ENCODE data around the gene DIAPH2.

The DIAPH2 gene

GRCh38 chrX:97311066-97311778 lies 626.6 kb downstream of the DIAPH2 start:
- H3K27ac Mint-ChIP-seq, result no peak overlapping the region
- H3K27me3 Mint-ChIP-seq, result no peaks in the 10 kb centered on the region
- no peak overlapping the region for H3K4me3 Mint-ChIP-seq
- H3K9me3 Mint-ChIP-seq, result no peaks in the 10 kb centered on the region
- H3K36me3 Mint-ChIP-seq (ENCODE audit: low read depth), result no peaks in the 10 kb centered on the region
- H3K4me1 Mint-ChIP-seq (ENCODE audit: low read depth), result no peaks in the 10 kb centered on the region

- H3K27ac Mint-ChIP-seq, result no peak overlapping the region
- H3K4me3 Mint-ChIP-seq, result no peak overlapping the region
- no peaks in the 10 kb centered on the region for H3K27me3 Mint-ChIP-seq
- no peaks in the 10 kb centered on the region for H3K36me3 Mint-ChIP-seq (ENCODE audit: low read depth)
- no peaks in the 10 kb centered on the region for H3K4me1 Mint-ChIP-seq (ENCODE audit: low read depth)
- H3K9me3 Mint-ChIP-seq, result no peaks in the 10 kb centered on the region
Observed at GRCh38 chrX:97314345-97314744, 629.7 kb downstream of the DIAPH2 start.

- H3K27ac Mint-ChIP-seq, result no peak overlapping the region
- H3K9me3 Mint-ChIP-seq, result no peaks in the 10 kb centered on the region
- no peaks in the 10 kb centered on the region for H3K4me1 Mint-ChIP-seq (ENCODE audit: low read depth)
- no peaks in the 10 kb centered on the region for H3K27me3 Mint-ChIP-seq
- no peak overlapping the region for H3K4me3 Mint-ChIP-seq
- no peaks in the 10 kb centered on the region for H3K36me3 Mint-ChIP-seq (ENCODE audit: low read depth)
Observed at GRCh38 chrX:97315939-97316338, 631.3 kb downstream of the DIAPH2 start.

- no peaks in the 10 kb centered on the region for H3K36me3 Mint-ChIP-seq (ENCODE audit: low read depth)
- no peaks in the 10 kb centered on the region for H3K9me3 Mint-ChIP-seq
- H3K27ac Mint-ChIP-seq, result no peak overlapping the region
- H3K4me3 Mint-ChIP-seq, result no peak overlapping the region
- H3K4me1 Mint-ChIP-seq (ENCODE audit: low read depth), result no peaks in the 10 kb centered on the region
- H3K27me3 Mint-ChIP-seq, result no peaks in the 10 kb centered on the region
Observed at GRCh38 chrX:97320305-97320704, 635.7 kb downstream of the DIAPH2 start.

GRCh38 chrX:97322401-97322800 lies 637.8 kb downstream of the DIAPH2 start:
- H3K36me3 Mint-ChIP-seq (ENCODE audit: low read depth), result no peaks in the 10 kb centered on the region
- no peak overlapping the region for H3K4me3 Mint-ChIP-seq
- H3K27ac Mint-ChIP-seq, result no peak overlapping the region
- no peaks in the 10 kb centered on the region for H3K4me1 Mint-ChIP-seq (ENCODE audit: low read depth)
- no peaks in the 10 kb centered on the region for H3K27me3 Mint-ChIP-seq
- no peaks in the 10 kb centered on the region for H3K9me3 Mint-ChIP-seq

GRCh38 chrX:97326456-97326855 lies 641.8 kb downstream of the DIAPH2 start:
- Mint-ChIP-seq H3K27ac (no peak overlapping the region), H3K36me3 (ENCODE audit: low read depth) (no peaks in the 10 kb centered on the region), H3K4me3 (no peak overlapping the region), H3K4me1 (ENCODE audit: low read depth) (peaks cover 3% of the 10 kb centered on the region), H3K9me3 (no peaks in the 10 kb centered on the region), H3K27me3 (no peaks in the 10 kb centered on the region)

- Mint-ChIP-seq H3K27ac (no peak overlapping the region), H3K4me3 (no peak overlapping the region), H3K36me3 (ENCODE audit: low read depth) (no peaks in the 10 kb centered on the region), H3K9me3 (no peaks in the 10 kb centered on the region), H3K4me1 (ENCODE audit: low read depth) (peaks cover 3% of the 10 kb centered on the region), H3K27me3 (no peaks in the 10 kb centered on the region)
Observed at GRCh38 chrX:97328853-97329390, 644.3 kb downstream of the DIAPH2 start.

GRCh38 chrX:97330151-97330550 lies 645.5 kb downstream of the DIAPH2 start:
- Mint-ChIP-seq H3K9me3 (no peaks in the 10 kb centered on the region), H3K4me1 (ENCODE audit: low read depth) (peaks cover 3% of the 10 kb centered on the region), H3K27me3 (no peaks in the 10 kb centered on the region), H3K4me3 (no peak overlapping the region), H3K36me3 (ENCODE audit: low read depth) (no peaks in the 10 kb centered on the region), H3K27ac (no peak overlapping the region)

GRCh38 chrX:97332963-97333362 lies 648.3 kb downstream of the DIAPH2 start:
- no peaks in the 10 kb centered on the region for H3K9me3 Mint-ChIP-seq
- H3K27ac Mint-ChIP-seq, result no peak overlapping the region
- H3K36me3 Mint-ChIP-seq (ENCODE audit: low read depth), result no peaks in the 10 kb centered on the region
- H3K4me1 Mint-ChIP-seq (ENCODE audit: low read depth), result peaks cover 3% of the 10 kb centered on the region
- no peak overlapping the region for H3K4me3 Mint-ChIP-seq
- H3K27me3 Mint-ChIP-seq, result no peaks in the 10 kb centered on the region

- Mint-ChIP-seq H3K27me3 (no peaks in the 10 kb centered on the region), H3K36me3 (ENCODE audit: low read depth) (no peaks in the 10 kb centered on the region), H3K27ac (no peak overlapping the region), H3K9me3 (no peaks in the 10 kb centered on the region), H3K4me3 (no peak overlapping the region), H3K4me1 (ENCODE audit: low read depth) (peaks cover 3% of the 10 kb centered on the region)
Observed at GRCh38 chrX:97334850-97335249, 650.2 kb downstream of the DIAPH2 start.

GRCh38 chrX:97344724-97345123 lies 660.1 kb downstream of the DIAPH2 start:
- Mint-ChIP-seq H3K4me1 (ENCODE audit: low read depth) (no peaks in the 10 kb centered on the region), H3K4me3 (no peak overlapping the region), H3K27ac (no peak overlapping the region), H3K9me3 (no peaks in the 10 kb centered on the region), H3K36me3 (ENCODE audit: low read depth) (peaks cover 3% of the 10 kb centered on the region), H3K27me3 (no peaks in the 10 kb centered on the region)

GRCh38 chrX:97358941-97359340 lies 674.3 kb downstream of the DIAPH2 start:
- H3K27ac Mint-ChIP-seq, result no peak overlapping the region
- no peaks in the 10 kb centered on the region for H3K27me3 Mint-ChIP-seq
- H3K36me3 Mint-ChIP-seq (ENCODE audit: low read depth), result no peaks in the 10 kb centered on the region
- no peak overlapping the region for H3K4me3 Mint-ChIP-seq
- H3K9me3 Mint-ChIP-seq, result no peaks in the 10 kb centered on the region
- H3K4me1 Mint-ChIP-seq (ENCODE audit: low read depth), result no peaks in the 10 kb centered on the region

- H3K27me3 Mint-ChIP-seq, result no peaks in the 10 kb centered on the region
- H3K36me3 Mint-ChIP-seq (ENCODE audit: low read depth), result peaks cover 3% of the 10 kb centered on the region
- no peak overlapping the region for H3K27ac Mint-ChIP-seq
- no peaks in the 10 kb centered on the region for H3K4me1 Mint-ChIP-seq (ENCODE audit: low read depth)
- H3K9me3 Mint-ChIP-seq, result no peaks in the 10 kb centered on the region
- H3K4me3 Mint-ChIP-seq, result no peak overlapping the region
Observed at GRCh38 chrX:97363843-97364242, 679.2 kb downstream of the DIAPH2 start.

GRCh38 chrX:97366237-97366636 lies 681.6 kb downstream of the DIAPH2 start:
- no peaks in the 10 kb centered on the region for H3K27me3 Mint-ChIP-seq
- H3K9me3 Mint-ChIP-seq, result no peaks in the 10 kb centered on the region
- H3K27ac Mint-ChIP-seq, result no peak overlapping the region
- no peaks in the 10 kb centered on the region for H3K4me1 Mint-ChIP-seq (ENCODE audit: low read depth)
- H3K4me3 Mint-ChIP-seq, result no peak overlapping the region
- peaks cover 3% of the 10 kb centered on the region for H3K36me3 Mint-ChIP-seq (ENCODE audit: low read depth)

GRCh38 chrX:97367125-97367524 lies 682.5 kb downstream of the DIAPH2 start:
- no peaks in the 10 kb centered on the region for H3K27me3 Mint-ChIP-seq
- H3K9me3 Mint-ChIP-seq, result no peaks in the 10 kb centered on the region
- H3K4me1 Mint-ChIP-seq (ENCODE audit: low read depth), result no peaks in the 10 kb centered on the region
- no peak overlapping the region for H3K4me3 Mint-ChIP-seq
- peaks cover 3% of the 10 kb centered on the region for H3K36me3 Mint-ChIP-seq (ENCODE audit: low read depth)
- no peak overlapping the region for H3K27ac Mint-ChIP-seq

- H3K4me1 Mint-ChIP-seq (ENCODE audit: low read depth), result no peaks in the 10 kb centered on the region
- peaks cover 3% of the 10 kb centered on the region for H3K36me3 Mint-ChIP-seq (ENCODE audit: low read depth)
- no peak overlapping the region for H3K27ac Mint-ChIP-seq
- H3K9me3 Mint-ChIP-seq, result no peaks in the 10 kb centered on the region
- no peaks in the 10 kb centered on the region for H3K27me3 Mint-ChIP-seq
- no peak overlapping the region for H3K4me3 Mint-ChIP-seq
Observed at GRCh38 chrX:97369947-97370346, 685.3 kb downstream of the DIAPH2 start.
